GM18511 (cell line): ENCODE results near the gene MRS2.
"Not testable (repeated sequence)": the region's sequence is repeated elsewhere in the genome, so short reads cannot be mapped to it uniquely, and the experiment has no call there.

Experiments used
- ATAC-seq: cut with Tn5 transposase; IDR thresholded peaks from one replicate; pipeline ENCODE4 v1.9.1; 2021; ENCODE audit warnings: mild to moderate bottlenecking, moderate library complexity; ENCODE audit not compliant: unreplicated experiment

Gene MRS2

DNA sequence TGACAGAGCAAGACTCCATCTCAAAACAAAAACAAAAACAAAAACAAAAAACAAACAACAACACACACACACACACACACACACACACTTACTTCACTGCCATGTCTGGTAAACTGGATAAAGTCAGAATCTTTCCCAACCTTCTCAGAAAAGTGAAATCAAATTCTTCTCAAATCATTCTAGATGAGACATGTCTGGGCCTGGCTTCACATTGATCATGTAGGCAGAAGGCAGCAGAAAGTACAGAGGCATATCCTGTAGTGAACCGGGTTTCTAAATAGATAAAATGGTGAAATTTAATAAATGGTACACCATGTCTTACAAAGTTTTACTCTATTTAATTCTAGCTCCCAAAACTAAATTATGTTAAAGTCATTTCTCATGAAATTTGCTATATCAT lies 14.9 kb upstream of the MRS2 start:
- no peak for ATAC-seq

DNA sequence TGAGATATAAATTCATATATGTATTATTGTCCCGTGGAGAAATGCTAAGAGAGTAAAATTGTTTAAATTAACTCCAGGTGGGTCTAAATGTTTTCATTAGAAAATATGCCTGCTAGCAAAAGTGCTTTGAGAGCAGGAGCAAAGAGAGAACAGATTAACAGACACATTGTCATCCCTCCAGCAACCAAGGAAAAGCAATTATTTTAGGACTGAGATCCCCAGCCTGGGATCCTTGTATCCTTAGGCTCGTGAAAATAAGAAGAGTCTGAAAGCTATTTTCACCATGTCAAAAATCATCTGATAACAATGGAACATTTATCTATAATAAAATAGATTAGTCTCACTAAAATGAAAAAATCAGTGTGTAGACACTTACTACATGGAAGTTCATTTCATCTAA lies 11.5 kb upstream of the MRS2 start:
- ATAC-seq: no peak

DNA sequence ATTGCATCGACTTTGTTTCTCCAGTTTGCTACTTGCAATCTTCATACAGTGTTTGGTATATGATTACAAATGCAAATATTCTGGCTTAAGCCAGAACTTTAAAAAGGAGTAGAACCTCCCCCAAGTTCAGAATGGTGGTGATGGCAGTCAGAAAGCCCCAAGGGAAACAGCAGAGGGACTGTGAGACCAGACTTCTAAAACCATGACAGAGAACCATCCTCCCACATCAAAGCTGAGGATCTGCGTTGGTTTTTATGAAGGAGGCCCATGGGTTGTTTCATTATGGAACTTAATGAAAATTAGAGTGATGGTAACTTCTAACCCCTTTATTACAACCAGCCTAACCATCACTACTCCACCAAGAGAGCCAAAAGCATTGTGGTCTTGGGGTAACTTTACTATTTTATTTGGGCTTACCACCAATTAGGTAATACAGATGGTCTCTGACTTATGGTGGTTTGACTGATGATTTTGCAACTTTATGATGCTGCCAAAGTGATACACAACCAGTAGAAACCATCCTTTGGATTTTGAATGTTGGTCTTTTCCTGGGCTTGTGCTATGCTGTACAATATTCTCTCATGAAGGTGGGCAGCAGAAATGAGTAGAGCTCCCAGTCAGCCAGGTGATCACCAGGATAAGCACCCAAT lies 10.9 kb upstream of the MRS2 start:
- ATAC-seq: peak; percentile 55

DNA sequence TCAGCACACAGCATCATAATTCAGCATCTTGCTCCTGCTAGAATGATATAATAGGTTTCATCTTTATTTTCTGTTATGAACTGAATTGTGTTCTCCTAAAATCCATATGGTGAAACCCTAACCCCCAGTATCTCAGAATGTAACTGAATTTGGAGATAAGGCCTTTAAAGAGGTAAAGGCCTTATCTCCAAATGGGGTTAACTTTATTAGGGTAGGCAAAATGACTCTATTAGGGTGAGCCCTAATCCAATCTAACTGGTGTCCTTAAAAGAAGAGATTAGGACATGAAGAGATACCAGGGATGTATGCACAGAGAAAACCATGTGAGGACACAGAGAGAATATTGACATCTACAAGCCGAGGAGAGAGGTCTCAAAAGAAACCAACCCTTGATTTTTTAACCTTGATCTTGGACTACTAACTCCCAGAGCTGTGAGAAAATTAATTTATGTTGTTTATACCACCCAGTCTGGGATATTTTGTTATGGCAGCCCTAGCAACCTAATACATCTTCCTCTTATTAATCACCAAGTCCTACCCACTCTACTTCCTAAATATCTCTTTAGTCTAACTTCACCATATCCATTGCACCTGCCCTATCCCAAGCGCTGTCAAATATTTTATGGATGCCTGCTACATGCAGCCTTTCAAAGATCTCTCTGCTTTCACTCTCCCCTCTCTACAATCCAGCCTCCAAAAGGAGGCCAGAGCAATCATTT lies 8.5 kb upstream of the MRS2 start:
- ATAC-seq: no peak

DNA sequence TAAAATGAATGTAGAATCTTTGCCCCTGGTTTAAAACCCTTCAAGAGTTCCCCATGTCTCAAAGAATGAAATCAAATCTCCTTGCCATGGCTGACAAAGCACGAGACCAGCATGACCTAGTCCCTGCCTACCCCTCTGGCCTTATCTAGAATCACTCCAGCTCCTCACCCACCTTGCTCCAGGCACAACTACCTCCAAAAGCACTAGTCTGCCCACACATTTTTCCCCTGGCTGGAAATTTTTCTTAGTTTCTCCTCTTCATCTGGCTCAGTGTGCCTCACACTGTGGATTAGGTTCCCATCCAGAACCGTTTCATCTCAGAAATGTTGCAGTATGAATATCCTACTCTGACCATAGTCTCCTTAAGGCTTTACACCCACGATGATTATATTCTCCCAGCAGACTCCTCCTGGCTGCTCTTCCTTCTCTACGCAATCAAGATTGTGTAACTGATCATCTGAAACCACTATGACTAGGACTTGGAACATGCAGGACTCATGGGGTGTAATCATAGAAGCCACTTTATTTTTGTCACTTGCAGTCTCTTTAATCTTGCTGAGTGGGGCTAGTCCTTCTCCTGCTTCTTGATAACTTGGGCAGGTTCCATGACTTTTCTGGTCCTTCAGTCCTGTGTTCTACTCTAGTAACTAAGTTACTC lies 7.8 kb upstream of the MRS2 start:
- no peak for ATAC-seq

DNA sequence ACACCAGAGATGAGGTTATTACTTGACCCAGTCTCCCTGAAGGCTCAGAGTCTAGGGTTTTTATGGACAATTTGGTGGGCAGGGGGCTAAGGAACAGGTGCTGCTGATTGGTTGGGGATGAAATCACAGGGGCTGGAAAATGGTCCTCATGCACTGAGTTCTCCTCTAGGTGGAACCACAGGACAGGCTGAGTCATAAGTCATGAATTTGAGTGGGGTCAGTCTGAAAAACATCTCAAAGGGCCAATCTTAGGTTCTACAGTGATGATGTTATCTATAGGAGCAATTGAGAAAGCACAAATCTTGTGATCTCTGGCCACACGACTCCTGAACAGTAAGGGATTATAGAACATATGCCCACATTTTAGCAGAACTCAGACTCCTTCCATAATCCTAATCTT lies 5.9 kb upstream of the MRS2 start:
- no peak for ATAC-seq

DNA sequence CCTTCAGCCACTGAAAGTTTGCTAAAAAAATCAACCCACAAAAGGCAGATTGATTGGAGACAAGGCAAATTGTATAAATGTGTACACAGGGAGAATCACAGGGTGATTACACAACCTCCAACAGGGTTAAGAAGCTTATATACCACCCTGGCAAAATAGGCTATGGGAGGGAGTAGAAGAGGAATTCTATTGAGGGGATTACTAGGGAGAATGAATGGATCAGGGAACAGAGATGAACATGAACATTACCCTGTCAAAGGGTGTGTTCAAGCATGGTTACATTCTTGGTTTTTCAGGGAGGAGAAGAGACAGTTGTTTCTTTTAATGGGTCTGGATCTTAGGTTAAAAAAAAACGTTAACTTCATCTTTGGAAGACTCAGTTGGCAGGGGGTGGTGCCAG lies 5.1 kb upstream of the MRS2 start:
- no peak for ATAC-seq

DNA sequence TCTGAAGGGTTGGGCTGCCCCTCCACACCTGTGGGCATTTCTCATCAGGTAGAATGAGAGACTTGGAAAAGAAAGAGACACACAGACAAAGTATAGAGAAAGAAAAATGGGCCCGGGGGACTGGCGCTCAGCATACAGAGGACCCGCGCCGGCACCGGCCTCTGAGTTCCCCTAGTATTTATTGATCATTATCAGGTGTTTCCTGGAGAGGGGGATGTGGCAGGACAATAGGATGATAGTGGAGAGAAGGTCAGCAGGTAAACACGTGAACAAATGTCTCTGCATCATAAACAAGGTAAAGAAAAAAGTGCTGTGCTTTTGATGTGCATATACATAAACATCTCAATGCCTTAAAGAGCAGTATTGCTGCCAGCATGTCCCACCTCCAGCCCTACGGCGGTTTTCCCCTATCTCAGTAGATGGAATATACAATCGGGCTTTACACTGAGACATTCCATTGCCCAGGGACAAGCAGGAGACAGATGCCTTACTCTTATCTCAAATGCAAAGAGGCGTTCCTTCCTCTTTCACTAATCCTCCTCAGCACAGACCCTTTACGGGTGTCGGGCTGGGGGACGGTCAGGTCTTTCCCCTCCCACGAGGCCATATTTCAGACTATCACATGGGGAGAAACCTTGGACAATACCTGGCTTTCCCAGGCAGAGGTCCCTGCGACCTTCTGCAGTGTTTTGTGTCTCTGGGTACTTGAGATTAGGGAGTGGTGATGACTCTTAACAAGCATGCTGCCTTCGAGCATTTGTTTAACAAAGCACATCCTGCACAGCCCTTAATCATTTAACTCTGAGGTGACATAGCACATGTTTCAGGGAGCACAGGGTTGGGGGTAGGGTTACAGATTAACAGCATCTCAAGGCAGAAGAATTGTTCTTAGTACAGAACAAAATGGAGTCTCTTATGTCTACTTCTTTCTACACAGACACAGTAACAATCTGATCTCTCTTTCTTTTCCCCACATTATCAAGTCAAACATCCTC lies 2.4 kb upstream of the MRS2 start:
- not testable (repeated sequence) for ATAC-seq

DNA sequence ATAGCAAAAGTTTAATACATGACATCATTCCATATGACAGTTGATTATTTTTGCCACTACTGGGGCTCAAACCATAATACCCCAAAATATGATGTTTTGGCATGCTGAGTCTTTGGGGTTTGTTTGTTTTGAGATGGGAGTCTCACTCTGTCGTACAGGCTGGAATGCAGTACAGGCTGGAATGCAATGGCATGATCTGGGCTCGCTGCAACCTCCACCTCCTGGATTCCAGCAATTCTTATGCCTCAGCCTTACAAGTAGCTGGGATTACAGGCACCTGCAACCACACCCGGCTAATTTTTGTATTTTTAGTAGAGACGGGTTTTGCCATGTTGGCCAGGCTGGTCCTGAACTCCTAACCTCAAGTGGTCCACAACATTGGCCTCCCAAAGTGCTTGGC lies 1.3 kb upstream of the MRS2 start:
- ATAC-seq: no peak

DNA sequence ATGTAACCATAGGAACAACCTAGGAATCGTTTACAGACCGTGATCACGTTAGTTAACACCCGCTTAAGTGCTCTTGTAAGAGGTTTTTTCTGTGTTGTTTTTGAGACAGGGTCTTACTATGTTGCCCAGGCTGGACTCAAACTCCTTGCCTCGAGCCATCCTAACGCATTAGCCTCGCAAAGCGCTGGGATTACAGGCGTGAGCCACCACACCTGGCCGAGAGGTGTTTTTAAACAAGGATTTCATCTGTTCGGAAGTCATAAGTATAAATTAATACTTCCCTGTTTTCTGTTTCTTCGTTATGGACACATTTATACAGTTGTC lies 727 bp downstream of the MRS2 start:
- ATAC-seq: no peak

DNA sequence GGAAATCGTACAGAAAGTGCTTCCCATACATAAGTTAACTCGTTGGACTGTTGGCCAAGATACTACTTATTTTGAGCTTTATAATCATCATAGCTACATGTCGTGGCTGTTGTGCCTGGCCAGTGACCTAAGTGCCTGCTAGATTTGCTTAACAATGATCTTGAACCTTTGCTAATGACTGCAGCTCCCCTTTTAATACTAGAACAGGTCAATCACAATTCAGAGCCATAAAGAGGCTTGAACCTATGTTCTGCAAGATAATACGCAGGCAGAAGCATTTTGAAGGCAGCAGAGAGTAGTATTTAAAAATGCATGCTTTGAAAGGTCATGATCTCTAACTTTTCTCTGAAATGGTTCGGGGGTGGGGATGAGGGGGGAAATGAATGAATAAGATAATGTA lies 2.5 kb downstream of the MRS2 start:
- ATAC-seq: no peak

DNA sequence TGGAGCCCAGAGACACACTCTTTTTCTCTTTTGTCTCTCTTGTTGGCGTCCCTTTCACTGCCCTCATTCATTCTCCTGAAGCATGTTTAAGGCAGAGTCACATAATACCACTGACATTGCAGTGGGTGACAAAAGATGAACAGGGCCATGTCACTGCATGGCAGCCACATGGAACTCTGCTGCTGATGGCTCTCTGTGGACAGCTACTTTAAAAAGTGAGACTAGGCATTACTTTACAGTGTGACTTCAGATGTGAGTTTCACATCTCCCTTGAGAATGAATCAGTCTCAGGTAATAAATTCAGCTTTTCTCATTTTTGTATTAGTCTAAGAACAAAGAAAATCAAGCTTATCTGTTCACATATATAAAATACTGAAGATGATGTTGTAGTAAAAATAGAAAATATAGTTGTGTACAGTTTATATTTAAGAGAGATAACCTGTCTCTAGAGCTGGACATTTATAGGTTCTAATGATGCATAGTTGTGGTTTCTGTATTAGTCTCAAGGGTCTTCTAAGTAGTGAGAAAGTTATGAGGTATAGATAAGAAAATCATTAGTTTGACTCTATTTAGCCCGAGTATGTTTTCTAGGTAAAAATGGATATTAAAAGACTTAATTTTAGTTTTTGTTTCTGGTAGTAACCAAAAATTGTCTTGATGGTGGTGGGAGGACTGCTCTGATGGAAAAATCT lies 6.1 kb downstream of the MRS2 start:
- peak; percentile 96 for ATAC-seq

DNA sequence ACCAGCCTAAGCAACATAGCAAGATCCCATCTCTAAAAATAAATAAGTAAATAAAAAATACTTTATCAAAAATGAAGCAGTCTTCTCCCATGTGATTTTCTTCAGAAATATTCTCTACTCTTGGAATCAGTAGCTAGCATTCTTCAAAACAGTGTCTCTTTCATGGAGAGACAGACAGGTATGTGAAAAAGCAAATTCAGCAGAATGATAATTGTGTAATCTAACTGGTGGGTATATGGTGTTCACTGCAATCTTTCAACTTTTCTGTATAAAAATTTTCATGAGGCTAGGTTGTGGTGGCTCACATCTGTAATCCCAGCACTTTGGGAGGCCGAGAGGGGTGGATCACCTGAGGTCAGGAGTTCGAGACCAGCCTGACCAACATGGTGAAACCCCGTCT lies 7.9 kb downstream of the MRS2 start:
- no peak for ATAC-seq

DNA sequence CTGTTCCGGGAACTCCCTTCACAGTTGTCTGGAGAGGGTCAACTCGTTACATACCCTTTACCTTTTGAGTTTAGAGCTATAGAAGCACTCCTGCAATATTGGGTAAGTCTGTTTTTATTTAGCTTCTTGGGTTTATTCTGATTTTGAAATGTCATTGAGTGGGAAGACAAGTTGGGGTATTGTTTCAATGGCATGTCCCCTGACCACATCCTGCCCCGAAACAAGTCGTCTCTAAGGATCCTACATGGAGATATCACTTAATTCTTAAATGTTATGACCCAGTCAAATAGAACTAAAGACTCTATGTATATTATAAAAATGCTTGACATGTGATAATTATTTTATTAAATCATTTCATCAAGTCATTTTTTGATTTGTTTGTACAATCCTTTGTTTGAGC lies 9.6 kb downstream of the MRS2 start:
- no peak for ATAC-seq

DNA sequence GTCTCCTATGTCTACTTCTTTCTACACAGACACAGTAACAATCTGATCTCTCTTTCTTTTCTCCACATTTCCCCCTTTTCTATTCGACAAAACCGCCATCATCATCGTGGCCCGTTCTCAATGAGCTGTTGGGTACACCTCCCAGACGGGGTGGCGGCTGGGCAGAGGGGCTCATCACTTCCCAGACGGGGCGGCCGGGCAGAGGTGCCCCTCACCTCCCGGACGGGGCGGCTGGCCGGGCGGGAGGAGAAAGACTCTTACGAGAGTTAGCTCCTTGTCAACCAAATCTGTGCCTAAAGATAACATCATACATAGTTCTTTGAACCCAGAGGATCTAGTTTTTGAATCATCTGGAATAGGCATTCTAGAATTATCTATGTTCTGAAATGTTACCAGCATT lies 11.8 kb downstream of the MRS2 start:
- ATAC-seq: not testable (repeated sequence)

DNA sequence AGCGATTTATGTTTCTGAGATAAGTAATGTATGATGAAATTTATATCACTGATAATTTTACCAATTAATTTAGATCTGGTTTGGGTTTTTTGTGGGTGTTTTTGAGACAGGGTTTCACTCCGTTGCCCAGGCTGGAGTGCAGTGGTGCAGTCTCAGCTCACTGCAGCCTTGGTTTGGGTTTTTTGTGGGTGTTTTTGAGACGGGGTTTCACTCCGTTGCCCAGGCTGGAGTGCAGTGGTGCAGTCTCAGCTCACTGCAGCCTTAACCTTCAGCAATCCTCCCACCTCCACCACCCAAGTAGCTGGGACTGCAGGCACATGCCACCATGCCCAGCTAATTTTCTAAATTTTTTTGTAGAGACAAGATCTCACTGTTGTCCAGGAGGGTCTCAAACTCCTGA lies 13.0 kb downstream of the MRS2 start:
- ATAC-seq: peak; percentile 88

DNA sequence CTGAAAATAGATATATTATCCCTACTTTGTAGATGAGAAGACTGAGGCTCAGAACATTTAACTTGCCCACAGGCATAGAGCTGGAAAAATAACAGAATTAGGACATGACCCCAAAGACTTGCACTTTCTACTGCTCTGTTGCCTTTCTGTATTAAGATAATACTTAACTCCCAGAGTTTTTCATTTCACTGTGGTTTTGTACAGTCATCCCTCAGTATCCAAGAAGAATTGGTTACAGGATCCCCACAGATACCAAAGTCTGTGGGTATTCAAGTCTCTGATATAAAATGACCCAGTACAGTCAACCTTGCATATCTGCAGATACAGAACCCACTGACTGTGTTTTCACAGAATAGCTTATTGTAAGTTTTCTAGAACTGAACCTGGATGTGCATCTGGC lies 16.8 kb downstream of the MRS2 start:
- no peak for ATAC-seq

DNA sequence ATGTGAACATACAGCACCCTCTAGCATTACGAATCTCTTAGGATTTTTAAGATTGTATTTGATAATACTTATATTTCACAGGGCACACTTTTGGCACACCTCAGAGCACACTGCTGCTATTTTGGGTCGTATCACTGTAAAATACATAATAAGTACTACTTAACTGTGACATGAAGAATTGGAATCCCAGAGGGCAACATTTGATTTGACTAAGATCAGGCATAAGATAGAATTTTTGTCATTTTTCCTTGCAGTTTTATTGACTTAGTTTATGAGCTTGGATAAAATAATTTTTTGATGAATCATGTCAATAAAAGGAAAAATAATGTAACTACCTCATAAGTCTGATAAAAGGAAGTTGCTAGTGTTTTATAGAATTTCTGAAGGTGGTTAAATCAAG lies 22.4 kb downstream of the MRS2 start:
- no peak for ATAC-seq

DNA sequence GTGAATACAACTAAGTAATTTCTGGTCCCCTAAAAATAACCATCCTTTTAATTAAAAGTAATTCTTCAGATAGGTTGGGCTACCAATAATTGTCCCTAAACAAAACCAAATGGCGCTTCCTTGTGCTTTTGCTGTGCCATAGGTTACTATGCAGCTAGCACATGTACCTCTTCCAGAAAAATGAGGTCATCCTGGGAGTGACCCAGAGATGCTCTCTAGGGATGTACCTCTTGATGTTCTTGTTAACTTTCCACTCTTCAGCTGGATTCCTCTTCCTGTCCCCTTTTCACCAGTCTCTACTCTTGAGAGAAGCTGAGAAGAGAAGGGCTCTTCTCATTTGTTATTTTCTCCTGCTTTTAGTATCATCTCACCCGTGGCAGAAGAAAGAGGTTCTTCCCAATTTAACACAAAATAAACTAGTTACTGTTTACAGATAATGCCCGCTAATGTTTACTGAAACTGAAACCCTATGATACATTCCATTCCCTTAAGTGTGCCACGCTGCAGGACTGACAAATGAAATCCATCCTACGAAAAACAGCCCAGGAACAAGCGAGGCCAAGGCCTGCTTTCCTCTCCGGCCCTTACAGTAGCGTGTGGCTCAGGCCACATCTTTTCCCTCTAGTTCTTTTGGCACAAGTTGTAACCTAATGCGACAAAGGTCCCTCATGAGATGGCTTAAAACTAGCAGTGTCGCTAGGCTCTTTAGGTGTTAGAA lies 24.2 kb downstream of the MRS2 start:
- no peak for ATAC-seq

DNA sequence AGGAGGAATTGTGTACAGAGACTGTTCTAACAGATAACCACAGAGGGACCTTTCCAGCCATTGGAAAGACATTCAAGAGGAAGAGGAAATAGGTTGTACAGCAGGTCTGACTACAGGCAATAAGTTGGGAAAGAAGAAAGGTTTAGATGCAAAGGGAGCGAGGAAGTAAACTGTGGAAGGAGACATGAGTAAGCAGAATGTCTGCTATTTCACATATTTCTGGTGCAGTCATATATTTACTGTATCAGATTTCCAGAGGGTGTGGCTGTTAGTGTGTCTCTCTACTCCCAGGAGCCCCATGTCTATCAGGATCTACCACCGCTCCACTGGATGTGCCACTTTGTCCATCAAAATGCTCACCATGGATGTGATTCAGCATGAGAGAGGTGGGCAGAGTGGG lies 25.9 kb downstream of the MRS2 start:
- no peak for ATAC-seq
